ENCODE data around the gene STX8. TPM values are rescaled to one million over a fixed set of nuclear protein-coding genes. Genes with fewer than 3 reads are reported as not detected.

Gene STX8
- total RNA-seq, 2 donors from 2014 or later: 38.8 to 60.8 TPM

- Histone ChIP-seq H3K4me3 (no peak overlapping the region), H3K4me1 (no peaks in the 10 kb centered on the region), H3K36me3 (no peaks in the 10 kb centered on the region), H3K27me3 (no peaks in the 10 kb centered on the region), H3K27ac (no peak overlapping the region), H3K9me3 (no peaks in the 10 kb centered on the region)
- no peak for DNase-seq (ENCODE audit: low spot score)
- TF ChIP-seq CTCF (IDR thresholded peaks at IDR 0.05): no peak
Measured at GRCh38 chr17:9424071-9424640, 151.5 kb downstream of the STX8 start.

GRCh38 chr17:9421525-9421924 lies 154.1 kb downstream of the STX8 start:
- H3K27ac ChIP-seq: no peak overlapping the region
- no peak for DNase-seq (ENCODE audit: low spot score)
- no peaks in the 10 kb centered on the region for H3K4me1 ChIP-seq
- no peaks in the 10 kb centered on the region for H3K9me3 ChIP-seq
- H3K4me3 ChIP-seq: no peak overlapping the region
- TF ChIP-seq CTCF (IDR thresholded peaks at IDR 0.05): no peak
- no peaks in the 10 kb centered on the region for H3K36me3 ChIP-seq
- no peaks in the 10 kb centered on the region for H3K27me3 ChIP-seq

- no peaks in the 10 kb centered on the region for H3K4me1 ChIP-seq
- H3K27ac ChIP-seq: no peak overlapping the region
- H3K9me3 ChIP-seq: no peaks in the 10 kb centered on the region
- H3K4me3 ChIP-seq: no peak overlapping the region
- no peaks in the 10 kb centered on the region for H3K27me3 ChIP-seq
- TF ChIP-seq CTCF (IDR thresholded peaks at IDR 0.05): no peak
- no peak for DNase-seq (ENCODE audit: low spot score)
- no peaks in the 10 kb centered on the region for H3K36me3 ChIP-seq
Measured at GRCh38 chr17:9419932-9420453, 155.6 kb downstream of the STX8 start.

- Histone ChIP-seq H3K9me3 (no peaks in the 10 kb centered on the region), H3K4me1 (no peaks in the 10 kb centered on the region), H3K27me3 (no peaks in the 10 kb centered on the region), H3K36me3 (no peaks in the 10 kb centered on the region), H3K4me3 (no peak overlapping the region), H3K27ac (no peak overlapping the region)
- no peak for DNase-seq (ENCODE audit: low spot score)
- no peak for TF ChIP-seq CTCF (IDR thresholded peaks at IDR 0.05)
Measured at GRCh38 chr17:9414471-9414870, 161.1 kb downstream of the STX8 start.

- Histone ChIP-seq H3K4me1 (no peaks in the 10 kb centered on the region), H3K9me3 (no peaks in the 10 kb centered on the region), H3K27me3 (no peaks in the 10 kb centered on the region), H3K27ac (no peak overlapping the region), H3K36me3 (no peaks in the 10 kb centered on the region), H3K4me3 (no peak overlapping the region)
- TF ChIP-seq CTCF (IDR thresholded peaks at IDR 0.05): no peak
- no peak for DNase-seq (ENCODE audit: low spot score)
Measured at GRCh38 chr17:9410737-9411136, 164.9 kb downstream of the STX8 start.

GRCh38 chr17:9410301-9410700 lies 165.3 kb downstream of the STX8 start:
- TF ChIP-seq CTCF (IDR thresholded peaks at IDR 0.05): no peak
- no peaks in the 10 kb centered on the region for H3K4me1 ChIP-seq

More at GRCh38 chr17:9410301-9410700, 165.3 kb downstream of the STX8 start:
- no peak for DNase-seq (ENCODE audit: low spot score)
- no peak overlapping the region for H3K4me3 ChIP-seq
- H3K27ac ChIP-seq: no peak overlapping the region
- no peaks in the 10 kb centered on the region for H3K36me3 ChIP-seq
- H3K9me3 ChIP-seq: no peaks in the 10 kb centered on the region
- no peaks in the 10 kb centered on the region for H3K27me3 ChIP-seq
